ENCODE measurements around the gene HCN3.

HCN3 gene

GRCh38 chr1:155261493-155261851, 15.8 kb upstream of the HCN3 start:
- peaks cover 62% of the 10 kb centered on the region for H3K36me3 ChIP-seq (ENCODE audit: low read depth)
- no peaks in the 10 kb centered on the region for H3K9me3 ChIP-seq (ENCODE audit: severe bottlenecking)
- no peaks in the 10 kb centered on the region for H3K27me3 ChIP-seq (ENCODE audit: insufficient read depth, poor library complexity, severe bottlenecking)
- ATAC-seq (ENCODE audit: low read depth) (peak; percentile 5; the same call in 2 of the 3 replicates), DNase-seq (ENCODE audit: low spot score) (no peak)
- peak overlapping the region; percentile 45 for H3K27ac ChIP-seq (ENCODE audit: poor library complexity, severe bottlenecking)
- TF ChIP-seq CTCF (IDR thresholded peaks at IDR 0.05; ENCODE audit: poor library complexity, severe bottlenecking), result no peak
- H3K4me3 ChIP-seq (ENCODE audit: severe bottlenecking), result peak overlapping the region; percentile 71
- peaks cover 6% of the 10 kb centered on the region for H3K4me1 ChIP-seq (ENCODE audit: insufficient read depth, poor library complexity, severe bottlenecking)

GRCh38 chr1:155261852-155262673, 15.2 kb upstream of the HCN3 start, which contains the start of gene SCAMP3:
Gene SCAMP3, minus strand, starts transcription at chr1:155262360. Its CDS starts 209 bp downstream, at chr1:155262151.
- peak; percentile 93 for ATAC-seq (ENCODE audit: low read depth)
- no peak for TF ChIP-seq CTCF (IDR thresholded peaks at IDR 0.05; ENCODE audit: poor library complexity, severe bottlenecking)
- H3K36me3 ChIP-seq (ENCODE audit: low read depth), result peaks cover 68% of the 10 kb centered on the region

GRCh38 chr1:155263067-155263466, 14.2 kb upstream of the HCN3 start:
- no peak for TF ChIP-seq CTCF (IDR thresholded peaks at IDR 0.05; ENCODE audit: poor library complexity, severe bottlenecking)
- no peak for DNase-seq (ENCODE audit: low spot score)
- ATAC-seq (ENCODE audit: low read depth), result no peak
- H3K4me1 ChIP-seq (ENCODE audit: insufficient read depth, poor library complexity, severe bottlenecking), result peaks cover 6% of the 10 kb centered on the region
- H3K9me3 ChIP-seq (ENCODE audit: severe bottlenecking), result no peaks in the 10 kb centered on the region
- peak overlapping the region; percentile 45 for H3K27ac ChIP-seq (ENCODE audit: poor library complexity, severe bottlenecking)
- H3K27me3 ChIP-seq (ENCODE audit: insufficient read depth, poor library complexity, severe bottlenecking), result no peaks in the 10 kb centered on the region
- H3K36me3 ChIP-seq (ENCODE audit: low read depth), result peaks cover 78% of the 10 kb centered on the region
- no peak overlapping the region for H3K4me3 ChIP-seq (ENCODE audit: severe bottlenecking)

More at GRCh38 chr1:155261852-155262673, 15.2 kb upstream of the HCN3 start, which contains the start of gene SCAMP3:
- Histone ChIP-seq H3K4me3 (ENCODE audit: severe bottlenecking) (peak within 1 kb of the TSS; percentile 71), H3K4me1 (ENCODE audit: insufficient read depth, poor library complexity, severe bottlenecking) (peaks cover 6% of the 10 kb centered on the region), H3K9me3 (ENCODE audit: severe bottlenecking) (no peaks in the 10 kb centered on the region), H3K27ac (ENCODE audit: poor library complexity, severe bottlenecking) (peak within 1 kb of the TSS; percentile 45), H3K27me3 (ENCODE audit: insufficient read depth, poor library complexity, severe bottlenecking) (no peaks in the 10 kb centered on the region)
- peak; percentile 96 for DNase-seq (ENCODE audit: low spot score)

GRCh38 chr1:155266553-155266952, 10.7 kb upstream of the HCN3 start:
- ATAC-seq (ENCODE audit: low read depth) (no peak), DNase-seq (ENCODE audit: low spot score) (no peak)
- Histone ChIP-seq H3K9me3 (ENCODE audit: severe bottlenecking) (no peaks in the 10 kb centered on the region), H3K27me3 (ENCODE audit: insufficient read depth, poor library complexity, severe bottlenecking) (no peaks in the 10 kb centered on the region), H3K4me3 (ENCODE audit: severe bottlenecking) (no peak overlapping the region), H3K36me3 (ENCODE audit: low read depth) (peaks cover 89% of the 10 kb centered on the region), H3K27ac (ENCODE audit: poor library complexity, severe bottlenecking) (no peak overlapping the region), H3K4me1 (ENCODE audit: insufficient read depth, poor library complexity, severe bottlenecking) (no peaks in the 10 kb centered on the region)
- no peak for TF ChIP-seq CTCF (IDR thresholded peaks at IDR 0.05; ENCODE audit: poor library complexity, severe bottlenecking)

- H3K9me3 ChIP-seq (ENCODE audit: severe bottlenecking), result no peaks in the 10 kb centered on the region
- no peak overlapping the region for H3K27ac ChIP-seq (ENCODE audit: poor library complexity, severe bottlenecking)
- ATAC-seq (ENCODE audit: low read depth) (no peak), DNase-seq (ENCODE audit: low spot score) (no peak)
- H3K4me3 ChIP-seq (ENCODE audit: severe bottlenecking), result no peak overlapping the region
- no peak for TF ChIP-seq CTCF (IDR thresholded peaks at IDR 0.05; ENCODE audit: poor library complexity, severe bottlenecking)
- peaks cover 3% of the 10 kb centered on the region for H3K4me1 ChIP-seq (ENCODE audit: insufficient read depth, poor library complexity, severe bottlenecking)
- no peaks in the 10 kb centered on the region for H3K27me3 ChIP-seq (ENCODE audit: insufficient read depth, poor library complexity, severe bottlenecking)
- H3K36me3 ChIP-seq (ENCODE audit: low read depth), result peaks cover 97% of the 10 kb centered on the region
These were observed 9.9 kb upstream of the HCN3 start for GRCh38 chr1:155267373-155267772.

All from RWPE2 (cell line).